Measurements from ENCODE around the gene CHKB.

- no peak for TF ChIP-seq YY1 (IDR thresholded peaks at IDR 0.05; ENCODE audit: insufficient read depth, insufficient read length)
- TF ChIP-seq ZNF274 (IDR thresholded peaks at IDR 0.05; ENCODE audit: low read depth, low read length) = no peak
- no peak for TF ChIP-seq SUZ12 (IDR thresholded peaks at IDR 0.05; ENCODE audit: extremely low read depth, insufficient read depth, insufficient read length)
Measured at GRCh38 chr22:50582493-50583293, at the start of gene CHKB.
